ENCODE data around the gene LRMDA.

- TF ChIP-seq CTCF (IDR thresholded peaks at IDR 0.05) (no peak), POLR2A (IDR thresholded peaks at IDR 0.05) (no peak), POLR2AphosphoS5 (IDR thresholded peaks at IDR 0.05) (no peak)
Measured at GRCh38 chr10:76268954-76269353, 837.5 kb downstream of the LRMDA start.

Measured in sigmoid colon (tissue), 4 donors.